Mesenchymal stem cell (in vitro differentiated cells and primary cell): ENCODE results near the gene KIF6.
A peak's percentile ranks its signal among the peaks of the same experiment; 100 is the strongest.

Experiments used
- DNase-seq: peaks from one replicate; pipeline ENCODE4 v3.0.0-alpha.2; 2013
- H2AFZ ChIP-seq: one replicate; pipeline ENCODE4 v1.6.1; 2013; ENCODE audit warnings: low read depth, mild to moderate bottlenecking, control low read depth, inconsistent platforms, low read length, moderate library complexity
- H2AK5ac ChIP-seq: 2 replicates; pipeline ENCODE4 v1.6.1; 2013; ENCODE audit warnings: low read length, moderate library complexity, mild to moderate bottlenecking, inconsistent platforms; ENCODE audit not compliant: severe bottlenecking
- H2BK120ac ChIP-seq: one replicate; pipeline ENCODE4 v1.6.1; 2013; ENCODE audit warnings: low read depth, mild to moderate bottlenecking, inconsistent platforms, low read length, moderate library complexity
- H2BK12ac ChIP-seq, 2 experiments: one replicate each; pipeline ENCODE4 v1.6.1; 2013; ENCODE audit warnings: inconsistent platforms in 2 of 2, low read length in 2 of 2, mild to moderate bottlenecking in 2 of 2, moderate library complexity in 2 of 2, control low read depth in 1 of 2
- H2BK15ac ChIP-seq: one replicate; pipeline ENCODE4 v1.6.1; 2013; ENCODE audit warnings: mild to moderate bottlenecking, low read depth, inconsistent platforms; ENCODE audit not compliant: poor library complexity, severe bottlenecking
- H2BK5ac ChIP-seq: 2 replicates; pipeline ENCODE4 v1.6.1; 2013; ENCODE audit warnings: low read depth, mild to moderate bottlenecking, low read length, control low read depth, inconsistent platforms; ENCODE audit not compliant: poor library complexity, severe bottlenecking
- H3K14ac ChIP-seq, 2 experiments: one replicate each; pipeline ENCODE4 v1.6.1; 2013; ENCODE audit warnings: inconsistent platforms in 2 of 2, low read length in 2 of 2, control low read depth in 1 of 2, mild to moderate bottlenecking in 1 of 2, moderate library complexity in 1 of 2
- H3K18ac ChIP-seq, 2 experiments: one replicate each; pipeline ENCODE4 v1.6.1; 2013; ENCODE audit warnings: inconsistent platforms in 2 of 2, low read length in 2 of 2, control low read depth in 1 of 2, low read depth in 1 of 2, mild to moderate bottlenecking in 1 of 2
- H3K23ac ChIP-seq, 2 experiments: one replicate each; pipeline ENCODE4 v1.6.1; 2013; ENCODE audit warnings: inconsistent platforms in 2 of 2, low read length in 2 of 2, mild to moderate bottlenecking in 2 of 2, moderate library complexity in 2 of 2, control low read depth in 1 of 2
- H3K27ac ChIP-seq: 2 replicates; pipeline ENCODE4 v1.5.1; 2013; ENCODE audit warnings: mild to moderate bottlenecking, moderate library complexity, low read length, control low read depth, inconsistent platforms; ENCODE audit not compliant: poor library complexity, severe bottlenecking
- H3K27me3 ChIP-seq, 2 experiments: 2 replicates each; pipeline versions ENCODE4 v1.6.1 to v1.7.0; 2013; ENCODE audit warnings: low read length in 2 of 2, mild to moderate bottlenecking in 2 of 2, moderate library complexity in 2 of 2, control low read depth in 1 of 2, inconsistent platforms in 1 of 2; ENCODE audit not compliant: control insufficient read depth in 1 of 2, insufficient read depth in 1 of 2
- H3K36me3 ChIP-seq, 2 experiments: 2 replicates each; pipeline versions ENCODE4 v1.6.1 to v1.7.0; 2013; ENCODE audit warnings: low read length in 2 of 2, control low read depth in 1 of 2, inconsistent platforms in 1 of 2, low read depth in 1 of 2, mild to moderate bottlenecking in 1 of 2; ENCODE audit not compliant: insufficient read depth in 2 of 2, control insufficient read depth in 1 of 2
- H3K4ac ChIP-seq, 2 experiments: one replicate each; pipeline ENCODE4 v1.6.1; 2013; ENCODE audit warnings: inconsistent platforms in 2 of 2, low read length in 2 of 2, mild to moderate bottlenecking in 2 of 2, moderate library complexity in 2 of 2, control low read depth in 1 of 2, low read depth in 1 of 2
- H3K4me1 ChIP-seq: 2 replicates; pipeline ENCODE4 v1.6.1; 2013; ENCODE audit warnings: low read depth, low read length, control low read depth; ENCODE audit not compliant: control insufficient read depth, insufficient read depth
- H3K4me2 ChIP-seq: 2 replicates; pipeline ENCODE4 v1.6.1; 2013; ENCODE audit warnings: low read length, mild to moderate bottlenecking, inconsistent platforms; ENCODE audit not compliant: poor library complexity, severe bottlenecking
- H3K4me3 ChIP-seq, 2 experiments: 2 replicates each; pipeline versions ENCODE4 v1.5.1 to v1.7.0; 2013; ENCODE audit warnings: low read length in 2 of 2, mild to moderate bottlenecking in 2 of 2, control low read depth in 1 of 2, low read depth in 1 of 2; ENCODE audit not compliant: insufficient read depth in 1 of 2
- H3K79me1 ChIP-seq: replicated peaks from 2 replicates; pipeline ENCODE4 v1.6.1; 2013; ENCODE audit warnings: mild to moderate bottlenecking, control low read depth, low read length, inconsistent platforms; ENCODE audit not compliant: poor library complexity, severe bottlenecking
- H3K9ac ChIP-seq: 2 replicates; pipeline ENCODE4 v1.7.0; 2013; ENCODE audit warnings: mild to moderate bottlenecking, low read length, moderate library complexity
- H3K9me3 ChIP-seq: 2 replicates; pipeline ENCODE4 v1.7.0; 2013; ENCODE audit warnings: mild to moderate bottlenecking, low read length; ENCODE audit not compliant: control insufficient read depth
- H4K8ac ChIP-seq: one replicate; pipeline ENCODE4 v1.6.1; 2013; ENCODE audit warnings: inconsistent platforms, mild to moderate bottlenecking, low read length, moderate library complexity
- H4K91ac ChIP-seq: one replicate; pipeline ENCODE4 v1.6.1; 2013; ENCODE audit warnings: mild to moderate bottlenecking, low read length, inconsistent platforms
- WGBS: methylation state at CpG from one replicate; pipeline ENCODE4 v1.1.7; 2013; ENCODE audit warnings: mixed read lengths; 5-methylcytosine and 5-hydroxymethylcytosine counted together

Gene KIF6

DNA sequence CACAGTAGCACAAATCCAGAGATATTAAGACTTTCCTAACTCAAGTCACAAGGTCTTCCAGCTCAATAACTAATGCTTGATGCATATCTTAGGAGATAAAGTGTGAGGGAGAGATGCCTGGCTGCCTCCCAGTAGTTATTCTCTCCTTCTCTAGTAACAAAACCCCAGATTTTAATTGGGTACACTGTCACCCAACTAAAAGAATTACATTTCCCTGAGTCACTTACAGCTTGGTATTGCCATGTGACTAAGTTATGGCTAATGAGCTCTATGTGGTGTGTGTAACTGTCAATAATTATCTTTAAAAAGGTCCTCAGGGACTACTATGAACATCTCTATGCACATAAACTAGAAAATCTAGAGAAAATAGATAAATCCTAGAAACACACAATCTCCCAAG, 32.0 kb downstream of the KIF6 start:
- Histone ChIP-seq H3K9ac (no peak overlapping the region), H3K4me1 (no peaks in the 10 kb centered on the region), H2AFZ (peak overlapping the region; percentile 39), H3K27me3 (no peaks in the 10 kb centered on the region), H2BK12ac (no peak overlapping the region), H2BK15ac (no peak overlapping the region), H3K36me3 (no peaks in the 10 kb centered on the region), H3K18ac (no peak overlapping the region), H4K91ac (no peak overlapping the region), H4K8ac (no peak overlapping the region), H2AK5ac (no peak overlapping the region), H3K4me3 (no peak overlapping the region), H3K14ac (no peak overlapping the region), H3K4ac (no peak overlapping the region), H2BK5ac (no peak overlapping the region), H3K9me3 (no peaks in the 10 kb centered on the region), H3K79me1 (no peaks in the 10 kb centered on the region), H3K27ac (no peak overlapping the region), H3K23ac (no peak overlapping the region), H2BK120ac (no peak overlapping the region), H3K4me2 (no peak overlapping the region)
- DNase-seq, result no peak

DNA sequence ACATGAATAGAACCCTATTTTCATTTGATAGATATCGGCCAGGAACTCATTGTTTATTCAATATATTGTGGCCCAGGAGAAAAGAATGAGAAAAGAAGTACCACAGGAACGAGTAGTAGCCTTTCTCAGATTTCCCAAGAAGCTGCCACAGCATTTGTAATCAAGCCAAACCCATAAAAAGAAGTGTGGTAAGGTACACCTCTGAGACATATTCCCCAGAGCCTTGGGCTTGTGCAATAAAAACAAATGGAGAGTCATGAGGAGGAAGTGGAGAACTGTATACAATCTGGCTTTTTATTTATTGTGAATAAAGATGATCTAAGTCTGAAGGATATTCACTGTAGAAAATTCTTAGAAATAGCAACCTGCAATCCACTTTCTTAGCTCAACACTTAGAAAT, 36.7 kb downstream of the KIF6 start:
- WGBS, result 27% methylated on average over 2 of the region's 2 CpGs
- Histone ChIP-seq H3K4me1 (no peaks in the 10 kb centered on the region), H3K27me3 (no peaks in the 10 kb centered on the region), H3K4ac (no peak overlapping the region), H3K9me3 (no peaks in the 10 kb centered on the region), H3K23ac (no peak overlapping the region), H4K8ac (no peak overlapping the region), H2BK120ac (no peak overlapping the region), H2BK15ac (no peak overlapping the region), H2AFZ (no peak overlapping the region), H3K9ac (no peak overlapping the region), H4K91ac (no peak overlapping the region), H3K27ac (no peak overlapping the region), H2AK5ac (no peak overlapping the region), H3K4me2 (no peak overlapping the region), H2BK5ac (no peak overlapping the region), H2BK12ac (no peak overlapping the region), H3K18ac (no peak overlapping the region), H3K14ac (no peak overlapping the region), H3K4me3 (no peak overlapping the region), H3K79me1 (no peaks in the 10 kb centered on the region), H3K36me3 (no peaks in the 10 kb centered on the region)
- peak; percentile 86 for DNase-seq

DNA sequence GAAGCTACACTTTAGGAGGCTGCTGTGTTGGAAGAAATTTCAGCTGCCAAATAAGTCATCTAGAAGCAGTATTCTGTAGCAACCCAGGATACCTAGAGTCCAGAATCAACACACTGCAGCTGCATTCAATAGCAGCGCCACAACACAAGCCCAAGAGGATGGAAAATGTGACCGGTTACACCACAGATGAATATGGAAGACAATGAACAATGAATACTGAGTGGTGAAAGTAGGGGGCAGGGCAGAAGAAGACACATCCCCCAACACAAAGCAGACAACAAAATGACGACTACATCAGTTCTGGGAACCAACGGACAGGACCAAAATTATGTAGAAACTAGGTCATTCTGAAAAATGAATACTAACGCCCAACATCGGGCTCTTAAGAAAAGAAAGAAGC, 38.2 kb downstream of the KIF6 start:
- no peak overlapping the region for H2AK5ac ChIP-seq
- H3K14ac ChIP-seq, result no peak overlapping the region
- H3K79me1 ChIP-seq, result no peaks in the 10 kb centered on the region
- no peaks in the 10 kb centered on the region for H3K27me3 ChIP-seq
- WGBS, result 93% methylated on average over 4 of the region's 6 CpGs
- no peak overlapping the region for H2BK5ac ChIP-seq
- no peaks in the 10 kb centered on the region for H3K4me1 ChIP-seq
- no peak overlapping the region for H3K4me2 ChIP-seq
- no peak overlapping the region for H4K91ac ChIP-seq
- H2BK15ac ChIP-seq, result no peak overlapping the region
- H3K4ac ChIP-seq, result no peak overlapping the region
- H3K27ac ChIP-seq, result no peak overlapping the region
- H2BK12ac ChIP-seq, result no peak overlapping the region
- H3K18ac ChIP-seq, result no peak overlapping the region
- H2AFZ ChIP-seq, result no peak overlapping the region
- H4K8ac ChIP-seq, result no peak overlapping the region
- DNase-seq, result no peak
- no peak overlapping the region for H3K4me3 ChIP-seq
- H3K9ac ChIP-seq, result no peak overlapping the region
- no peak overlapping the region for H2BK120ac ChIP-seq
- no peak overlapping the region for H3K23ac ChIP-seq
- no peaks in the 10 kb centered on the region for H3K9me3 ChIP-seq
- H3K36me3 ChIP-seq, result no peaks in the 10 kb centered on the region

DNA sequence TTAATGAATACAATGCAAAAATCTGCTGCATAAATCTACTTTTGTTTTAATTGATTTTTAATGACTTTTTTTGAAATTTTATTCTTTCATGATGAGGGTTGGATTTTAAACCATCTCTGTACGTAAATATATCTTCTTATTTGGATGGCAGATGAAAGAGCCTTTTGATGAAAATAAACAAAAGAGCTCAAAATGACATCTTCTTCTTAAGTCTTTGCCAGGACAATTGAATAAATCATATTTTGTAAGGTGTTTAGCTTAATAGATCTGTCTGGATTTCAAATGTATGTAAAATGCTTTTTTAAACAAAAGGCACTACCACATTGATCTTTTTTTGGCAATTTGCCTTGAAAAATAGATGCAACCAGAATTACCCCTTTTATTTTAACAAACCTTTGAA, 39.3 kb downstream of the KIF6 start:
- H2BK12ac ChIP-seq, result no peak overlapping the region
- no peak overlapping the region for H3K14ac ChIP-seq
- H3K9me3 ChIP-seq, result no peaks in the 10 kb centered on the region
- no peak overlapping the region for H4K8ac ChIP-seq
- no peak overlapping the region for H4K91ac ChIP-seq
- no peak overlapping the region for H2BK120ac ChIP-seq
- H3K27me3 ChIP-seq, result no peaks in the 10 kb centered on the region
- no peak for DNase-seq
- H2AK5ac ChIP-seq, result no peak overlapping the region
- no peak overlapping the region for H3K23ac ChIP-seq
- WGBS, result no CpG with 5 or more reads among the region's 1 CpG
- H3K9ac ChIP-seq, result no peak overlapping the region
- no peak overlapping the region for H2AFZ ChIP-seq
- no peaks in the 10 kb centered on the region for H3K79me1 ChIP-seq
- H3K27ac ChIP-seq, result no peak overlapping the region
- H3K4me1 ChIP-seq, result no peaks in the 10 kb centered on the region
- no peak overlapping the region for H2BK15ac ChIP-seq
- no peak overlapping the region for H3K4ac ChIP-seq
- H3K4me3 ChIP-seq, result no peak overlapping the region
- no peak overlapping the region for H3K4me2 ChIP-seq
- no peaks in the 10 kb centered on the region for H3K36me3 ChIP-seq
- H2BK5ac ChIP-seq, result no peak overlapping the region
- H3K18ac ChIP-seq, result no peak overlapping the region
